Common myeloid progenitor, CD34-positive (primary cell): ENCODE data around the gene ADAMTSL4.
A peak's percentile ranks its signal among the peaks of the same experiment; 100 is the strongest.

Experiments
- CTCF ChIA-PET: fragments of 350-600 bp; sonication (Branson Sonifier 250); formaldehyde crosslinking; loops from one replicate; lab custom pipeline; 2021; ENCODE audit warnings: antibody characterized with exemption; lab: Charles Lee
- POLR2A ChIA-PET: fragments of 350-600 bp; sonication (Branson Sonifier 250); formaldehyde crosslinking; loops from one replicate; lab custom pipeline; 2021; ENCODE audit warnings: antibody characterized with exemption; lab: Charles Lee
- DNase-seq, 3 donors: peaks; one replicate each; pipeline versions ENCODE4 v3.0.0 to v3.0.0-alpha.2; 2013
- H3K27ac ChIP-seq, 2 experiments: 1 replicate in 1 of 2; 2 replicates in 1 of 2; pipeline ENCODE4 v1.7.0; 2013; ENCODE audit warnings: inconsistent platforms in 2 of 2, low read length in 2 of 2, mild to moderate bottlenecking in 2 of 2, low read depth in 1 of 2, moderate library complexity in 1 of 2; ENCODE audit not compliant: severe bottlenecking in 2 of 2, insufficient read depth in 1 of 2, poor library complexity in 1 of 2
- H3K27me3 ChIP-seq, 5 experiments: replicated peaks in 2 of 5; 1 replicate in 3 of 5; 2 replicates in 2 of 5; pipeline versions ENCODE4 v1.6.1 to v1.7.0; 2013; ENCODE audit warnings: low read length in 4 of 5, mild to moderate bottlenecking in 2 of 5, moderate library complexity in 2 of 5, inconsistent platforms in 1 of 5; ENCODE audit not compliant: insufficient read depth in 5 of 5, control insufficient read depth in 4 of 5
- H3K36me3 ChIP-seq, 4 experiments: 1 replicate in 2 of 4; 2 replicates in 2 of 4; pipeline versions ENCODE4 v1.6.1 to v1.7.0; 2013; ENCODE audit warnings: low read length in 3 of 4, control low read depth in 1 of 4, mild to moderate bottlenecking in 1 of 4; ENCODE audit not compliant: control insufficient read depth in 4 of 4, insufficient read depth in 4 of 4
- H3K4me1 ChIP-seq, 4 experiments: 1 replicate in 3 of 4; 2 replicates in 1 of 4; pipeline versions ENCODE4 v1.6.1 to v1.7.1; 2013; ENCODE audit warnings: low read length in 3 of 4, mild to moderate bottlenecking in 3 of 4, control low read depth in 1 of 4, inconsistent platforms in 1 of 4, moderate library complexity in 1 of 4; ENCODE audit not compliant: control insufficient read depth in 4 of 4, insufficient read depth in 4 of 4; ENCODE audit errors: control extremely low read depth in 1 of 4
- H3K4me3 ChIP-seq, 7 experiments: 1 replicate in 4 of 7; 2 replicates in 3 of 7; pipeline versions ENCODE4 v1.5.1 to v1.7.0; 2013; ENCODE audit warnings: mild to moderate bottlenecking in 7 of 7, low read length in 6 of 7, moderate library complexity in 6 of 7, inconsistent platforms in 2 of 7, low read depth in 2 of 7, control low read depth in 1 of 7; ENCODE audit not compliant: insufficient read depth in 4 of 7, control insufficient read depth in 1 of 7; ENCODE audit errors: extremely low read depth in 1 of 7
- H3K9me3 ChIP-seq, 5 experiments: 1 replicate in 4 of 5; 2 replicates in 1 of 5; pipeline versions ENCODE4 v1.6.1 to v1.7.1; 2013; ENCODE audit warnings: low read length in 4 of 5, mild to moderate bottlenecking in 2 of 5, inconsistent platforms in 1 of 5, low read depth in 1 of 5, moderate library complexity in 1 of 5; ENCODE audit not compliant: control insufficient read depth in 4 of 5, insufficient read depth in 2 of 5; ENCODE audit errors: control extremely low read depth in 1 of 5
- WGBS: methylation state at CpG from one replicate; pipeline ENCODE4 v1.1.5; 2013; ENCODE audit not compliant: insufficient coverage; 5-methylcytosine and 5-hydroxymethylcytosine counted together

The ADAMTSL4 gene

GRCh38 chr1:150609732-150610131 lies 60.5 kb downstream of the ADAMTSL4 start:
- Histone ChIP-seq H3K36me3 (peaks cover 0 to 11% (median 2%) of the 10 kb centered on the region in 4 experiments), H3K9me3 (no peaks in the 10 kb centered on the region), H3K27me3 (no peaks in the 10 kb centered on the region), H3K27ac (peak overlapping the region; percentile 99), H3K4me1 (peaks cover 16 to 49% (median 42%) of the 10 kb centered on the region in 4 experiments), H3K4me3 (no peak overlapping the region)
- CTCF ChIA-PET = interaction anchor here (1.2 to 6.2 kb wide), 3 partner anchors 10 to 49 kb away, joined by 6 to 35 read pairs (median 6); partner anchors contain the start of gene MCL1
- POLR2A ChIA-PET = interaction anchor here (0.6 to 5.6 kb wide), 2 partner anchors 18 to 31 kb away, joined by 3 to 43 read pairs; partner anchors contain the start of gene MCL1
- WGBS = 96% methylated on average over 2 of the region's 2 CpGs
- no peak for DNase-seq
